SK-N-SH (cell line): ENCODE results near the gene ESRP2. TPM values are rescaled to one million over a fixed set of nuclear protein-coding genes. Genes with fewer than 3 reads are reported as not detected.

ENCODE experiments used
- CTCF ChIA-PET: fragments of 300-600, 350-600 bp; formaldehyde crosslinking; extraction: SDS; loops from one replicate; lab custom pipeline; 2021; lab: Yijun Ruan, JAX
- POLR2A ChIA-PET: fragments of 350-600 bp; sonication (Branson Sonifier 250); formaldehyde crosslinking; extraction: SDS; loops from one replicate; lab custom pipeline; 2020; ENCODE audit warnings: antibody characterized with exemption, inconsistent platforms; lab: Yijun Ruan, JAX
- DNase-seq: peaks from one replicate; pipeline ENCODE4 v3.0.0; 2012
- H2AFZ ChIP-seq: fragments of 200-600 bp; sonication (generic); 2 replicates; pipeline ENCODE4 v1.8.1; 2016; ENCODE audit warnings: antibody characterized with exemption, mild to moderate bottlenecking, low read depth
- H3F3A ChIP-seq: fragments of 200-600 bp; sonication (generic); replicated peaks from 2 replicates; pipeline ENCODE3; 2016; ENCODE audit warnings: antibody characterized with exemption, mild to moderate bottlenecking; ENCODE audit not compliant: insufficient read depth
- H3K27ac ChIP-seq, 2 experiments: fragments of 200-500 bp in 1 of 2; fragments of 200-600 bp in 1 of 2; sonication (Bioruptor generic) in 1 of 2; sonication (generic), shearing (Covaris generic) in 1 of 2; 2 replicates each; pipeline versions ENCODE4 v1.5.1 to v1.6.1; 2014 to 2016; ENCODE audit warnings: low read depth in 2 of 2, inconsistent platforms in 1 of 2, low read length in 1 of 2, mild to moderate bottlenecking in 1 of 2, mixed read lengths in 1 of 2
- H3K27me3 ChIP-seq: fragments of 200-600 bp; sonication (generic), shearing (Covaris generic); 2 replicates; pipeline ENCODE4 v1.6.1; 2016; ENCODE audit warnings: mixed run types; ENCODE audit not compliant: insufficient read depth
- H3K36me3 ChIP-seq, 2 experiments: fragments of 200-500 bp in 1 of 2; fragments of 200-600 bp in 1 of 2; sonication (Bioruptor generic) in 1 of 2; sonication (generic) in 1 of 2; replicated peaks in 1 of 2; 2 replicates each; pipeline versions ENCODE3 to v1.5.1; 2014 to 2016; ENCODE audit warnings: low read length in 1 of 2, mild to moderate bottlenecking in 1 of 2; ENCODE audit not compliant: insufficient read depth in 2 of 2, control insufficient read depth in 1 of 2
- H3K4me1 ChIP-seq, 2 experiments: fragments of 200-500 bp in 1 of 2; fragments of 200-600 bp in 1 of 2; sonication (Bioruptor generic) in 1 of 2; sonication (generic), shearing (Covaris generic) in 1 of 2; 2 replicates each; pipeline versions ENCODE4 v1.5.1 to v1.6.1; 2014 to 2016; ENCODE audit warnings: low read depth in 1 of 2, low read length in 1 of 2, mixed run types in 1 of 2; ENCODE audit not compliant: insufficient read depth in 2 of 2, control insufficient read depth in 1 of 2
- H3K4me2 ChIP-seq: fragments of 200-600 bp; sonication (generic), shearing (Covaris generic); 2 replicates; pipeline ENCODE4 v1.6.1; 2017; ENCODE audit warnings: mixed run types
- H3K4me3 ChIP-seq, 2 experiments: fragments of 200-500 bp in 1 of 2; fragments of 200-600 bp in 1 of 2; sonication (Bioruptor generic) in 1 of 2; sonication (generic), shearing (Covaris generic) in 1 of 2; 2 replicates each; pipeline versions ENCODE4 v1.5.1 to v1.8.1; 2014 to 2016; ENCODE audit warnings: low read depth in 2 of 2, inconsistent platforms in 1 of 2, low read length in 1 of 2, mild to moderate bottlenecking in 1 of 2, mixed read lengths in 1 of 2, moderate library complexity in 1 of 2
- H3K79me2 ChIP-seq: fragments of 200-600 bp; sonication (generic); 2 replicates; pipeline ENCODE4 v1.8.1; 2017; ENCODE audit warnings: mild to moderate bottlenecking; ENCODE audit not compliant: insufficient read depth
- H3K9ac ChIP-seq: fragments of 200-600 bp; sonication (generic); 2 replicates; pipeline ENCODE4 v1.6.1; 2017; ENCODE audit warnings: mixed run types
- H3K9me2 ChIP-seq: fragments of 200-600 bp; sonication (generic); 2 replicates; pipeline ENCODE4 v1.6.1; 2017; ENCODE audit warnings: mixed run types
- H3K9me3 ChIP-seq: fragments of 200-600 bp; sonication (generic); 2 replicates; pipeline ENCODE4 v1.6.1; 2017; ENCODE audit warnings: mixed run types, mild to moderate bottlenecking, moderate library complexity
- H4K20me1 ChIP-seq: fragments of 200-600 bp; sonication (generic); 2 replicates; pipeline ENCODE4 v1.6.1; 2017; ENCODE audit warnings: mild to moderate bottlenecking, mixed run types; ENCODE audit not compliant: insufficient read depth
- CHD2 ChIP-seq: fragments of 150-350 bp; IDR thresholded peaks from 2 replicates; pipeline ENCODE4 v1.6.1; 2018; ENCODE audit warnings: low read length; ENCODE audit not compliant: partially characterized antibody
- CTCF ChIP-seq: fragments of 200-600 bp; sonication (generic); IDR thresholded peaks from 2 replicates; pipeline ENCODE4 v1.6.1; 2017; ENCODE audit warnings: antibody characterized with exemption, mild to moderate bottlenecking, moderate library complexity
- EP300 ChIP-seq, 2 experiments: IDR thresholded peaks; 2 replicates each; pipeline versions ENCODE4 v1.4.0 to v1.6.1; 2012; ENCODE audit warnings: borderline replicate concordance in 1 of 2, low read depth in 1 of 2, low read length in 1 of 2
- EZH2phosphoT487 ChIP-seq: fragments of 200-600 bp; sonication (generic); IDR thresholded peaks from 2 replicates; pipeline ENCODE4 v1.6.1; 2017; ENCODE audit warnings: low read depth, mixed run types, mild to moderate bottlenecking, antibody characterized with exemption, moderate library complexity, borderline replicate concordance
- FOSL2 ChIP-seq: IDR thresholded peaks from 2 replicates; pipeline ENCODE4 v1.4.0; 2012; ENCODE audit warnings: low read depth, mild to moderate bottlenecking, moderate library complexity, borderline replicate concordance
- FOXJ3 ChIP-seq: sonication (generic); formaldehyde crosslinking; IDR thresholded peaks from 2 replicates; pipeline ENCODE4 v1.5.1; 2020; ENCODE audit warnings: mild to moderate bottlenecking, missing genetic modification reagents
- JUND ChIP-seq: IDR thresholded peaks from 2 replicates; pipeline ENCODE4 v1.4.0; 2012
- MEF2A ChIP-seq: IDR thresholded peaks from 2 replicates; pipeline ENCODE4 v1.4.0; 2012; ENCODE audit warnings: low read depth, borderline replicate concordance
- NFIC ChIP-seq: IDR thresholded peaks from 2 replicates; pipeline ENCODE4 v1.4.0; 2012; ENCODE audit warnings: borderline replicate concordance
- POLR2AphosphoS5 ChIP-seq: IDR thresholded peaks from 2 replicates; pipeline ENCODE4 v1.6.1; 2012; ENCODE audit warnings: low read depth, low read length
- REST ChIP-seq: IDR thresholded peaks from 2 replicates; pipeline ENCODE4 v1.6.1; 2012; ENCODE audit warnings: mild to moderate bottlenecking, low read depth, low read length, moderate library complexity
- RFX5 ChIP-seq: IDR thresholded peaks from 2 replicates; pipeline ENCODE4 v1.6.1; 2012; ENCODE audit warnings: mild to moderate bottlenecking, improper control_type of control experiment, low read length
- SIN3A ChIP-seq: IDR thresholded peaks from 2 replicates; pipeline ENCODE4 v1.6.1; 2012; ENCODE audit warnings: low read depth, mild to moderate bottlenecking, low read length, moderate library complexity, borderline replicate concordance
- SMC3 ChIP-seq: IDR thresholded peaks from 2 replicates; pipeline ENCODE4 v1.6.1; 2012; ENCODE audit warnings: low read depth, low read length, improper control_type of control experiment
- TCF12 ChIP-seq: IDR thresholded peaks from 2 replicates; pipeline ENCODE4 v1.4.0; 2012
- TEAD4 ChIP-seq: IDR thresholded peaks from 2 replicates; pipeline ENCODE4 v1.4.0; 2012; ENCODE audit warnings: mild to moderate bottlenecking, borderline replicate concordance; ENCODE audit not compliant: insufficient read depth
- YY1 ChIP-seq: IDR thresholded peaks from 2 replicates; pipeline ENCODE4 v1.4.0; 2012; ENCODE audit warnings: low read depth, mild to moderate bottlenecking
- WGBS: methylation state at CpG from one replicate; pipeline ENCODE4 v1.1.6; 2017; ENCODE audit warnings: low lambda C conversion rate; 5-methylcytosine and 5-hydroxymethylcytosine counted together
- polyA plus RNA-seq, 3 experiments: library from polyadenylated mRNA; depleted of rRNA; stranded (reverse); fragments of >200 nt; gene quantifications; 2 replicates each; pipeline ENCODE4 v1.2.3, GENCODE V29; 2012
- TF ChIP-seq, protein P1 (sequence below): IDR thresholded peaks from 2 replicates; pipeline ENCODE4; 2012
- TF ChIP-seq, protein P2 (sequence below): fragments of 150-350 bp; IDR thresholded peaks from 2 replicates; pipeline ENCODE4 v1.6.1; 2016; ENCODE audit warnings: mild to moderate bottlenecking, low read depth, low read length

ESRP2 gene
- polyA plus RNA-seq, 1 of the 3 experiments (the other 2 are of a cell fraction): 0.07 TPM

DNA sequence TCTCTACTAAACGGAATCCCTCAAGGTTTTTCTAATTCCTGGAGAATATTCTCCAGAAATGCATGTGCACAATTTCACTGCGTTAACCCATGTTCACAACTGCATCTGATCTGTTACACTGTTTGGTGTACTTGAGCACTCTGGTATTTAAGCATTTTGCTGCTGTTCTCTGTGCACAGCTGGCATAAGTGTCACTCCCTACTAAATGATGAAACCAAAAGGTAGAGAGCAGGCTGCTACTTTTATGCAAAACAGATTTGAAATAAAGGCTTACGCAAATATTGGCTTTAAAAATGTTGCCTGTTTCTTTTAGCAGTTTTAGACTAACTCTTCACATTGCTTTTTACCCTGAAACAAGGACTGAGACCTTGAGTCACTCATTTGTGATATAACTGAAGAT is 41.7 kb downstream of the ESRP2 start:
- POLR2A ChIA-PET: no interaction called here
- no peak overlapping the region for H3K9ac ChIP-seq
- no peaks in the 10 kb centered on the region for H3K9me3 ChIP-seq
- no peak overlapping the region for H3K4me3 ChIP-seq
- peaks cover 4% of the 10 kb centered on the region; the same call in 1 of the 2 replicates for H3K79me2 ChIP-seq
- DNase-seq: no peak
- H3K4me2 ChIP-seq: no peak overlapping the region
- H3F3A ChIP-seq: peaks cover 4% of the 10 kb centered on the region
- no peaks in the 10 kb centered on the region for H4K20me1 ChIP-seq
- TF ChIP-seq TCF12: no peak
- no peak for TF ChIP-seq FOXJ3 (CRISPR knock-in tag)
- TF ChIP-seq RFX5: no peak
- TF ChIP-seq CTCF: no peak
- TF ChIP-seq JUND: no peak
- no peak for TF ChIP-seq EP300 (IDR thresholded peaks at IDR 0.05; ENCODE audit: borderline replicate concordance in 1 of 2, low read depth in 1 of 2, low read length in 1 of 2)
- no peak for TF ChIP-seq TEAD4
- no peak for TF ChIP-seq FOSL2
- TF ChIP-seq, protein P1, sequence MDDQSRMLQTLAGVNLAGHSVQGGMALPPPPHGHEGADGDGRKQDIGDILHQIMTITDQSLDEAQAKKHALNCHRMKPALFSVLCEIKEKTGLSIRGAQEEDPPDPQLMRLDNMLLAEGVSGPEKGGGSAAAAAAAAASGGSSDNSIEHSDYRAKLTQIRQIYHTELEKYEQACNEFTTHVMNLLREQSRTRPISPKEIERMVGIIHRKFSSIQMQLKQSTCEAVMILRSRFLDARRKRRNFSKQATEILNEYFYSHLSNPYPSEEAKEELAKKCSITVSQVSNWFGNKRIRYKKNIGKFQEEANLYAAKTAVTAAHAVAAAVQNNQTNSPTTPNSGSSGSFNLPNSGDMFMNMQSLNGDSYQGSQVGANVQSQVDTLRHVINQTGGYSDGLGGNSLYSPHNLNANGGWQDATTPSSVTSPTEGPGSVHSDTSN: no peak
- 95% methylated on average over 3 of the region's 3 CpGs for WGBS
- peaks cover 14 to 19% of the 10 kb centered on the region in 2 experiments for H3K36me3 ChIP-seq
- no peaks in the 10 kb centered on the region for H3K4me1 ChIP-seq
- H2AFZ ChIP-seq: no peak overlapping the region
- CTCF ChIA-PET: interaction anchor here (1.2 kb wide), 1 partner anchor 36 kb away, joined by 3 read pairs; no protein-coding TSS in a partner anchor
- H3K27ac ChIP-seq: no peak overlapping the region
- no peaks in the 10 kb centered on the region for H3K27me3 ChIP-seq
- H3K9me2 ChIP-seq: no peaks in the 10 kb centered on the region

DNA sequence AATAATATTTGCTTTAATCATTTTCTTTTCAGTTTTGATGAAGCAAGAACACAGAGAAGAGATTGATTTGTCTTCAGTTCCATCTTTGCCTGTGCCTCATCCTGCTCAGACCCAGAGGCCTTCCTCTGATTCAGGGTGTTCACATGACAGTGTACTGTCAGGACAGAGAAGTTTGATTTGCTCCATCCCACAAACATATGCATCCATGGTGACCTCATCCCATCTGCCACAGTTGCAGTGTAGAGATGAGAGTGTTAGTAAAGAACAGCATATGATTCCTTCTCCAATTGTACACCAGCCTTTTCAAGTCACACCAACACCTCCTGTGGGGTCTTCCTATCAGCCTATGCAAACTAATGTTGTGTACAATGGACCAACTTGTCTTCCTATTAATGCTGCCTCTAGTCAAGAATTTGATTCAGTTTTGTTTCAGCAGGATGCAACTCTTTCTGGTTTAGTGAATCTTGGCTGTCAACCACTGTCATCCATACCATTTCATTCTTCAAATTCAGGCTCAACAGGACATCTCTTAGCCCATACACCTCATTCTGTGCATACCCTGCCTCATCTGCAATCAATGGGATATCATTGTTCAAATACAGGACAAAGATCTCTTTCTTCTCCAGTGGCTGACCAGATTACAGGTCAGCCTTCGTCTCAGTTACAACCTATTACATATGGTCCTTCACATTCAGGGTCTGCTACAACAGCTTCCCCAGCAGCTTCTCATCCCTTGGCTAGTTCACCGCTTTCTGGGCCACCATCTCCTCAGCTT is 45.0 kb downstream of the ESRP2 start:
- Histone ChIP-seq H3K27me3 (no peaks in the 10 kb centered on the region), H2AFZ (no peak overlapping the region), H4K20me1 (no peaks in the 10 kb centered on the region), H3K36me3 (peaks cover 14 to 26% of the 10 kb centered on the region in 2 experiments), H3K4me1 (no peaks in the 10 kb centered on the region), H3K4me3 (no peak overlapping the region), H3K4me2 (no peak overlapping the region), H3K9me2 (no peaks in the 10 kb centered on the region), H3K27ac (no peak overlapping the region), H3K9me3 (no peaks in the 10 kb centered on the region), H3K79me2 (no peaks in the 10 kb centered on the region; the same call in 1 of the 2 replicates), H3F3A (no peaks in the 10 kb centered on the region), H3K9ac (no peak overlapping the region)
- WGBS: 94% methylated on average over 2 of the region's 2 CpGs
- DNase-seq: no peak
- POLR2A ChIA-PET: no interaction called here
- CTCF ChIA-PET: no interaction called here
- TF ChIP-seq MEF2A (no peak), EZH2phosphoT487 (no peak), TEAD4 (no peak), SMC3 (no peak), REST (no peak), POLR2AphosphoS5 (no peak), FOSL2 (no peak), SIN3A (no peak), YY1 (no peak), RFX5 (no peak), CHD2 (no peak), EP300 (IDR thresholded peaks at IDR 0.05; ENCODE audit: borderline replicate concordance in 1 of 2, low read depth in 1 of 2, low read length in 1 of 2) (no peak), NFIC (no peak)
- TF ChIP-seq, protein P2, sequence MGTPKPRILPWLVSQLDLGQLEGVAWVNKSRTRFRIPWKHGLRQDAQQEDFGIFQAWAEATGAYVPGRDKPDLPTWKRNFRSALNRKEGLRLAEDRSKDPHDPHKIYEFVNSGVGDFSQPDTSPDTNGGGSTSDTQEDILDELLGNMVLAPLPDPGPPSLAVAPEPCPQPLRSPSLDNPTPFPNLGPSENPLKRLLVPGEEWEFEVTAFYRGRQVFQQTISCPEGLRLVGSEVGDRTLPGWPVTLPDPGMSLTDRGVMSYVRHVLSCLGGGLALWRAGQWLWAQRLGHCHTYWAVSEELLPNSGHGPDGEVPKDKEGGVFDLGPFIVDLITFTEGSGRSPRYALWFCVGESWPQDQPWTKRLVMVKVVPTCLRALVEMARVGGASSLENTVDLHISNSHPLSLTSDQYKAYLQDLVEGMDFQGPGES: no peak
- TF ChIP-seq, all 33 proteins: peak for 0
